ENCODE data around the gene GHITM.

GHITM gene

GRCh38 chr10:84135836-84136235 lies 3.5 kb upstream of the GHITM start:
- peaks cover 15% of the 10 kb centered on the region for H3K79me2 ChIP-seq (ENCODE audit: control insufficient read depth, low read length)
- H3F3A ChIP-seq (ENCODE audit: control insufficient read depth, insufficient read depth) = no peaks in the 10 kb centered on the region
- H3K27ac ChIP-seq (ENCODE audit: low read depth, low read length) = no peak overlapping the region
- no peak overlapping the region for H3K4me3 ChIP-seq (ENCODE audit: low read length)
- no peaks in the 10 kb centered on the region for H4K20me1 ChIP-seq (ENCODE audit: control insufficient read depth, insufficient read depth, low read depth, low read length)
- no peaks in the 10 kb centered on the region for H3K9me2 ChIP-seq (replicated peaks; ENCODE audit: control insufficient read depth, low read length)
- TF ChIP-seq CTCF (IDR thresholded peaks at IDR 0.05; ENCODE audit: low read depth, low read length, poor library complexity, severe bottlenecking) (no peak), EZH2phosphoT487 (IDR thresholded peaks at IDR 0.05; ENCODE audit: borderline replicate concordance, low read length) (no peak)
- H3K4me2 ChIP-seq (ENCODE audit: low read length) = no peak overlapping the region
- no peaks in the 10 kb centered on the region for H3K9me3 ChIP-seq (ENCODE audit: control insufficient read depth, insufficient read depth, low read length)
- H3K4me1 ChIP-seq (ENCODE audit: control insufficient read depth, low read length) = peaks cover 13% of the 10 kb centered on the region
- H3K27me3 ChIP-seq (ENCODE audit: control insufficient read depth, low read length) = 0 out of 2 replicates have a peak, but pooled peaks cover 4% of the 10 kb centered on the region
- H3K36me3 ChIP-seq (ENCODE audit: control insufficient read depth, low read length) = peaks cover 6% of the 10 kb centered on the region

GRCh38 chr10:84137811-84138210 lies 1.5 kb upstream of the GHITM start:
- Histone ChIP-seq H3K9me3 (ENCODE audit: control insufficient read depth, insufficient read depth, low read length) (no peaks in the 10 kb centered on the region), H3F3A (ENCODE audit: control insufficient read depth, insufficient read depth) (no peaks in the 10 kb centered on the region; the same call in 1 of the 2 replicates), H3K4me1 (ENCODE audit: control insufficient read depth, low read length) (peaks cover 21% of the 10 kb centered on the region), H3K9me2 (replicated peaks; ENCODE audit: control insufficient read depth, low read length) (no peaks in the 10 kb centered on the region), H3K4me2 (ENCODE audit: low read length) (no peak overlapping the region), H3K36me3 (ENCODE audit: control insufficient read depth, low read length) (peaks cover 25% of the 10 kb centered on the region), H4K20me1 (ENCODE audit: control insufficient read depth, insufficient read depth, low read depth, low read length) (no peaks in the 10 kb centered on the region), H3K4me3 (ENCODE audit: low read length) (no peak overlapping the region), H3K27me3 (ENCODE audit: control insufficient read depth, low read length) (0 out of 2 replicates have a peak, but pooled peaks cover 4% of the 10 kb centered on the region), H3K27ac (ENCODE audit: low read depth, low read length) (no peak overlapping the region), H3K79me2 (ENCODE audit: control insufficient read depth, low read length) (peaks cover 30% of the 10 kb centered on the region)
- TF ChIP-seq EZH2phosphoT487 (IDR thresholded peaks at IDR 0.05; ENCODE audit: borderline replicate concordance, low read length) = no peak
- TF ChIP-seq CTCF (IDR thresholded peaks at IDR 0.05; ENCODE audit: low read depth, low read length, poor library complexity, severe bottlenecking) = no peak

GRCh38 chr10:84138478-84139125 lies 707 bp upstream of the GHITM start:
- Histone ChIP-seq H3K9me3 (ENCODE audit: control insufficient read depth, insufficient read depth, low read length) (no peaks in the 10 kb centered on the region), H3K9me2 (replicated peaks; ENCODE audit: control insufficient read depth, low read length) (no peaks in the 10 kb centered on the region), H3K36me3 (ENCODE audit: control insufficient read depth, low read length) (peaks cover 33% of the 10 kb centered on the region), H3K4me1 (ENCODE audit: control insufficient read depth, low read length) (peaks cover 21% of the 10 kb centered on the region), H3F3A (ENCODE audit: control insufficient read depth, insufficient read depth) (no peaks in the 10 kb centered on the region; the same call in 1 of the 2 replicates), H3K4me3 (ENCODE audit: low read length) (peak overlapping the region; percentile 87), H3K27ac (ENCODE audit: low read depth, low read length) (no peak overlapping the region), H4K20me1 (ENCODE audit: control insufficient read depth, insufficient read depth, low read depth, low read length) (no peaks in the 10 kb centered on the region), H3K79me2 (ENCODE audit: control insufficient read depth, low read length) (peaks cover 30% of the 10 kb centered on the region), H3K4me2 (ENCODE audit: low read length) (peak overlapping the region; percentile 70), H3K27me3 (ENCODE audit: control insufficient read depth, low read length) (0 out of 2 replicates have a peak, but pooled peaks cover 4% of the 10 kb centered on the region)
- TF ChIP-seq CTCF (IDR thresholded peaks at IDR 0.05; ENCODE audit: low read depth, low read length, poor library complexity, severe bottlenecking) (no peak), EZH2phosphoT487 (IDR thresholded peaks at IDR 0.05; ENCODE audit: borderline replicate concordance, low read length) (no peak)
